Cardiac ventricle fibroblast (primary cell): ENCODE results near the gene PLEKHG4. TPM values are rescaled to one million over a fixed set of nuclear protein-coding genes. Genes with fewer than 3 reads are reported as not detected.

ENCODE experiments used
- total RNA-seq: library from RNA; depleted of rRNA; stranded (reverse); fragments of >200 nt; gene quantifications from 2 replicates; pipeline ENCODE4 v1.2.3, GENCODE V29; 2015

The PLEKHG4 gene, protein sequence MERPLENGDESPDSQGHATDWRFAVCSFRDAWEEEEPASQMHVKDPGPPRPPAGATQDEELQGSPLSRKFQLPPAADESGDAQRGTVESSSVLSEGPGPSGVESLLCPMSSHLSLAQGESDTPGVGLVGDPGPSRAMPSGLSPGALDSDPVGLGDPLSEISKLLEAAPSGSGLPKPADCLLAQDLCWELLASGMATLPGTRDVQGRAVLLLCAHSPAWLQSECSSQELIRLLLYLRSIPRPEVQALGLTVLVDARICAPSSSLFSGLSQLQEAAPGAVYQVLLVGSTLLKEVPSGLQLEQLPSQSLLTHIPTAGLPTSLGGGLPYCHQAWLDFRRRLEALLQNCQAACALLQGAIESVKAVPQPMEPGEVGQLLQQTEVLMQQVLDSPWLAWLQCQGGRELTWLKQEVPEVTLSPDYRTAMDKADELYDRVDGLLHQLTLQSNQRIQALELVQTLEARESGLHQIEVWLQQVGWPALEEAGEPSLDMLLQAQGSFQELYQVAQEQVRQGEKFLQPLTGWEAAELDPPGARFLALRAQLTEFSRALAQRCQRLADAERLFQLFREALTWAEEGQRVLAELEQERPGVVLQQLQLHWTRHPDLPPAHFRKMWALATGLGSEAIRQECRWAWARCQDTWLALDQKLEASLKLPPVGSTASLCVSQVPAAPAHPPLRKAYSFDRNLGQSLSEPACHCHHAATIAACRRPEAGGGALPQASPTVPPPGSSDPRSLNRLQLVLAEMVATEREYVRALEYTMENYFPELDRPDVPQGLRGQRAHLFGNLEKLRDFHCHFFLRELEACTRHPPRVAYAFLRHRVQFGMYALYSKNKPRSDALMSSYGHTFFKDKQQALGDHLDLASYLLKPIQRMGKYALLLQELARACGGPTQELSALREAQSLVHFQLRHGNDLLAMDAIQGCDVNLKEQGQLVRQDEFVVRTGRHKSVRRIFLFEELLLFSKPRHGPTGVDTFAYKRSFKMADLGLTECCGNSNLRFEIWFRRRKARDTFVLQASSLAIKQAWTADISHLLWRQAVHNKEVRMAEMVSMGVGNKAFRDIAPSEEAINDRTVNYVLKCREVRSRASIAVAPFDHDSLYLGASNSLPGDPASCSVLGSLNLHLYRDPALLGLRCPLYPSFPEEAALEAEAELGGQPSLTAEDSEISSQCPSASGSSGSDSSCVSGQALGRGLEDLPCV
- 6.8 and 13.0 TPM in 2 replicates for total RNA-seq

DNA sequence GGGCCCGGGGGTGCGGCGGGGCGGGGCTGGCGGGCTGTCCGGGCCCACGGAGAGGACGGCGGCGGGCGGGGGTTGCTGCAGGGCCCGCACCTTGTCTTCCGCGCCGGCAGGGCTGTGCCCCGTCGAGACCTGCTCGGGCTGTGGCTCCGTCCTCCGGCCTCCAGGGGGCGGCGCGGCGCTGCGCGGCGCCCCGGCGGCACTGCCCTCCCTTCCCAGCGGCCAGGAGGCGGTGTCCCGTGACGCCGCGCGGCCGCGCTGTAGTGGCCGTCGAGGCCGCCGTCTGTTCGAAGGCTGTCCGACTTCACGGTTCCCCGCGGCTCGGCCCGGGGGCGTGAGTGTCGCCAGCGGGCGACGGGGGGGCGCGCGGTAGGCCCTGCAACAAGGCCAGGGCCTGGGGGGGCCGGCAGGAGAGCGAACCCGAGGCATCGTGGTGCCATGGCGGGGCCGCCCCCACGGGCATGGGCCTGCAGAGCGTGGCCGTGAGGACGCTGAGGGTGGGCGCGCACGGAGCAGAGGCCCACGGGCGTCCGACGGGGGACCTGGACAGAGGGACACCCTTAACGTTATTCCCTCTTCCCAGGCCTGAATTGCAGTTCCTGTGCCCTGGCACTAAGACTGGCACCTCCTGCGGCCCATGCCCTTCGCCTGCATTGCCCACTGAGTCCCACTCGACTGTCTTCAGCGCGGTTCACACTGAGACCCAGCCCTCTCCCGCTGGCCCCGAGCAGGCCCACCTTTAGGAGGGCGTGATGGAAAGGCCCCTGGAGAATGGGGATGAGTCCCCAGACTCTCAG lies at the start of gene PLEKHG4:
TSS of gene PLEKHG4 (plus strand) at position 237 of the 794 bp plus-strand sequence. CDS start at position 750, 513 bp downstream.

DNA sequence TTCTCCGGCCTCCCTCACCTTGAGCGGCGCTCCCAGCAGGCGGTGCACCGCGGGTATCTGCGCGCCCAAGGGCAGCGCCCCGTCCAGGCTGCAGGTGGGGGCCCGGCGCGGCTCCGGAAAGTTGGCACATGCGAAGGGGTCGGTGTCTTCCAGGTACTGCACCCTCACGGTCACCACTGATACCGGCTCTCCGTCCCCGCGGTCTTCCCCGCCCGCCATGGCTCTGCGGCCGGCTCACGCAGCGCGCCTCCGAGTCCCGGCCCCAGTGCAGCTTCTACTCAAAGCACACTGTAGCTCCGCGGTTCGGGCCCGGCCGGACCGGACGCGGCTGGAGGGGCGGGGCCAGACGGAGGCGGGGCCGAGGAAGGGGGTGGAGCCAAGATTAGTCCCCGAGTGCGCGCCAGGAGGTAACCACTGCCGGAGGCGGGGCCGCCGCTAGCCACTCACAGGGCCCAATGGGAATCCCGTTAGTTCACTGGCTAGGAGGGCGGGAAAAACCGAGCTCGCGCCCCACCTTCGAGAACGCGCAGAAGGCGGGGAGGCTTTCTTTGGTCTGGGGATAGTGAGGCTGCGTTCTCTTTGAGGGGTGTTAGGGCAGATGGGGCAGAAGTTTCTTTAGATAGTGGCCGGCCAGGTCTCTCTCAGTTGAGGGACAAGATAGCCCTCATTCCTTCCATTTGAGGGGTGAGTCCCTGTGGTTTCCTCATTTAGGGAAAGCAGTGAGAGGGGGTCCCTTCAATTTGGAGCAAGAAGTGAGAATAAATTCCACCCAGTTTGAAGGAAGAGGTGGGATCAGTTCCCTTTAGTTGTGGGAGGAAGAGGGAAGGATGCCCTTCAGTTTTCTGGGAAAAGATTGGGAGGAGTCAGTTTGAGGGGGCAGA lies 31.9 kb upstream of the PLEKHG4 start, which contains the start of gene FHOD1:
TSS of gene FHOD1 (minus strand) at position 290 of the 881 bp plus-strand sequence. CDS start at position 219, 71 bp downstream.

DNA sequence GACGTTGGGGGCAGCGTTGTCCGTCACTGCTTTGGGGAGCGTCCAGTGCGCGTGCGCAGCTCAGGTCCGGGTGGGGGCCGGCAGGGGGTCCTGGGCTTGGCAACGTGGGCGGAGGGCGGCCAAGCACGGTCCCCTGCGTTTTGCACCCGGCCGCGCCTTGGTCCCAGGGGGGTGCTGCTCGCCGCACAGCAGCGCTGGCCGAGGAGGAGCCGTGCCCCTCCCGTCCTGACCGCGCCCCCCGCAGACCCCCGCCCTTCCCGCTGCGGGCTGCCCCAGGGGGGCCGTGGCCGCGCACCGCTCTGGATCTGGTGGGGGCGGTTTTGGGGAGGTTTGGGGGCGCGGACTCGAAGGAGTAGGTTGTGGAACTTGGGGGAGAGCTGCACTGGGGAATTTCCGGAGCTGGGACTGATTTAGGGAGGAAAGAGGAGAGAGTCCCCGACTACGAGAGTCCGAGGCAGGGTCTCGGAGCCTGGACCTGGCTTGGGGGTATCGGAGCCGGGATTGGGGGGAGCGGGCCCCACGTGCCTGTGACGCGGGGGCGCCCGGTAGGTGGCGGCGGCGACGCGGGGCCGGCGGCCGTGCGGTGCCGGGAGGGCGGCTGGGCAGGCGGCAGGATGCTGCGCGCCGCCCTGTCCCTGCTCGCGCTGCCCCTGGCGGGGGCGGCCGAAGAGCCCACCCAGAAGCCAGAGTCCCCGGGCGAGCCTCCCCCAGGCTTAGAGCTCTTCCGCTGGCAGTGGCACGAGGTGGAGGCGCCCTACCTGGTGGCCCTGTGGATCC lies 30.7 kb upstream of the PLEKHG4 start, which contains the start of gene SLC9A5:
TSS of gene SLC9A5 (plus strand) at position 579 of the 777 bp plus-strand sequence. CDS start at position 615, 36 bp downstream.

DNA sequence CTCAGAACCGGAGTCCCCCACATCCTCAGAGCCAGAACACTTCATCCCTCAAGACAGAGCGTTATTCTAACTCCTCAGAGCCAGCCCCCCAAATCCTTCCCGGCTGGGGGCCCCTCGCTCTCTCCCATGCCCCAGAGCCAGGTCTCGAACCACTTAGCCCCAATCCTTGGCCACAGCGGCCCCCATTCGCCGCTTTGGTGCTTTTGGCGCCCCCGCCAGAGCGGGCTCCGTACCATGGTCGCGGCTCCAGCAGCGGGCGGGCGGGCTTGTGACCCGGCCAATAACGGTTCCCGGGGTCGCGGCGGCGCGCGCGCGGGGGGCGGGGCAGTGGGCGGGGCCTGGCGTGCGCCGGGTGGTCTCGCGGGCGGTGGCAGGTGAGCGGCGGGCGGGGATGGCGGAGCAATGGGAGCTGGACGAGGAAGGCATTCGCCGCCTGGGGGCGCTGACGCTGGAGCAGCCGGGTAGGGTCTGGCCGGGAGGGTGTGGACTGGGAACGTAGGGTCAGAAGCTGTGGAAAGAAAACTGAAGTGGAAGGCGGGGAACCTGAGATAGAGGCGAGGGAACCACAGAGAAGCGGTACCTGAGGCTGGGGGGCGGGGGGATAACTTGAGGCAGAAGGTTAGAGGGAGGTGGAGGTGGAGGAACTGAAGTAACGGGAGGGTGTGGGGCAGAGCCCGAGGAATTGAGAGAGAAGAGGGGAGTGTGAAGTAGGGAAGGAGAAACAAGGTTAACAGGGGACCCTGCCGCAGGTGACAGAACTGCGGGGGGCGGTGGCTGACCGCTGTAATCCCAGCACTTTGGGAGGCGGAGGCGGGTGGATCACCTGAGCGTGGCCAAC lies 47.4 kb downstream of the PLEKHG4 start, which contains the start of the genes KCTD19 and LRRC36:
TSS of gene KCTD19 (minus strand) at position 270 of the 838 bp plus-strand sequence. CDS start at position 236, 34 bp downstream.
TSS of gene LRRC36 (plus strand) at position 344 of the 838 bp plus-strand sequence. CDS start at position 392, 48 bp downstream.

Other genes with a start within 250 kb of the PLEKHG4 start
- gene PHAF1, start 169.6 kb upstream of the PLEKHG4 start, total RNA-seq = 9.5 and 15.7 TPM in 2 replicates
- 59.2 and 71.5 TPM in 2 replicates for gene B3GNT9, start 128.5 kb upstream of the PLEKHG4 start, total RNA-seq
- 25.2 and 28.0 TPM in 2 replicates for gene TRADD, start 119.6 kb upstream of the PLEKHG4 start, total RNA-seq
- 17.1 and 20.8 TPM in 2 replicates for gene FBXL8, start 119.6 kb upstream of the PLEKHG4 start, total RNA-seq
- gene HSF4, start 114.8 kb upstream of the PLEKHG4 start, total RNA-seq = 5.3 and 7.7 TPM in 2 replicates
- 20.3 and 26.3 TPM in 2 replicates for gene NOL3, start 109.0 kb upstream of the PLEKHG4 start, total RNA-seq
- 8.7 and 16.3 TPM in 2 replicates for gene MATCAP1, start 95.6 kb upstream of the PLEKHG4 start, total RNA-seq
- gene EXOC3L1, start 89.4 kb upstream of the PLEKHG4 start, total RNA-seq = 0.69 and 1.3 TPM in 2 replicates
- gene E2F4, start 87.4 kb upstream of the PLEKHG4 start, total RNA-seq = 49.0 and 49.8 TPM in 2 replicates
- 0.06 and 0.83 TPM in 2 replicates for gene ELMO3, start 80.4 kb upstream of the PLEKHG4 start, total RNA-seq
- gene TMEM208, start 52.4 kb upstream of the PLEKHG4 start, total RNA-seq = 33.8 and 46.5 TPM in 2 replicates
- 18.8 and 22.7 TPM in 2 replicates for gene FHOD1, start 32.1 kb upstream of the PLEKHG4 start, total RNA-seq
- 0.05 and 0.56 TPM in 2 replicates for gene SLC9A5, start 30.6 kb upstream of the PLEKHG4 start, total RNA-seq
- gene KCTD19, start 47.2 kb downstream of the PLEKHG4 start, total RNA-seq = not detected in 2 replicates
- not detected in 2 replicates for gene LRRC36, start 47.3 kb downstream of the PLEKHG4 start, total RNA-seq
- gene TPPP3, start 114.0 kb downstream of the PLEKHG4 start, total RNA-seq = not detected in 2 replicates
- gene ZDHHC1, start 136.9 kb downstream of the PLEKHG4 start, total RNA-seq = 8.8 and 11.4 TPM in 2 replicates
- 0.93 and 2.0 TPM in 2 replicates for gene HSD11B2, start 151.6 kb downstream of the PLEKHG4 start, total RNA-seq
- 99.7 and 107 TPM in 2 replicates for gene ATP6V0D1, start 201.6 kb downstream of the PLEKHG4 start, total RNA-seq
- gene AGRP, start 204.0 kb downstream of the PLEKHG4 start, total RNA-seq = not detected in 2 replicates
- gene RIPOR1, start 249.3 kb downstream of the PLEKHG4 start, total RNA-seq = 34.4 and 46.2 TPM in 2 replicates